ENCODE data around the gene IGIP. TPM values are rescaled to one million over a fixed set of nuclear protein-coding genes. Genes with fewer than 3 reads are reported as not detected.

The IGIP gene
- total RNA-seq, 1 donor from 2014 or later = 16.7 TPM

GRCh38 chr5:140166911-140167310 is 41.2 kb downstream of the IGIP start:
- intact Hi-C loops (cut with DNase I) = no loop called here

GRCh38 chr5:140168371-140168770 is 42.6 kb downstream of the IGIP start:
- no peaks in the 10 kb centered on the region for H3K36me3 ChIP-seq
- no peak overlapping the region for H3K27ac ChIP-seq
- no peaks in the 10 kb centered on the region for H3K4me1 ChIP-seq
- DNase-seq (ENCODE audit: extremely low spot score in 2 of 2) = no peak
- H3K4me3 ChIP-seq = no peak overlapping the region
- H3K9me3 ChIP-seq = no peaks in the 10 kb centered on the region
- no peaks in the 10 kb centered on the region for H3K27me3 ChIP-seq
- TF ChIP-seq POLR2A (IDR thresholded peaks at IDR 0.05) (no peak), POLR2AphosphoS5 (IDR thresholded peaks at IDR 0.05; ENCODE audit: insufficient read depth in 1 of 2, low read depth in 1 of 2) (no peak), CTCF (IDR thresholded peaks at IDR 0.05) (no peak)
- intact Hi-C loops (cut with DNase I) = no loop called here

More at GRCh38 chr5:140166911-140167310, 41.2 kb downstream of the IGIP start:
- H3K9me3 ChIP-seq = no peaks in the 10 kb centered on the region
- no peaks in the 10 kb centered on the region for H3K4me1 ChIP-seq
- no peak for DNase-seq (ENCODE audit: extremely low spot score in 2 of 2)
- H3K27ac ChIP-seq = no peak overlapping the region
- H3K4me3 ChIP-seq = no peak overlapping the region
- no peaks in the 10 kb centered on the region for H3K36me3 ChIP-seq
- no peak for TF ChIP-seq POLR2A (IDR thresholded peaks at IDR 0.05)
- no peak for TF ChIP-seq POLR2AphosphoS5 (IDR thresholded peaks at IDR 0.05; ENCODE audit: insufficient read depth in 1 of 2, low read depth in 1 of 2)
- no peak for TF ChIP-seq CTCF (IDR thresholded peaks at IDR 0.05)
- H3K27me3 ChIP-seq = no peaks in the 10 kb centered on the region

- Histone ChIP-seq H3K9me3 (no peaks in the 10 kb centered on the region), H3K27ac (no peak overlapping the region), H3K4me3 (no peak overlapping the region), H3K4me1 (peaks cover 4% of the 10 kb centered on the region), H3K27me3 (no peaks in the 10 kb centered on the region), H3K36me3 (no peaks in the 10 kb centered on the region)
- no peak for DNase-seq (ENCODE audit: extremely low spot score in 2 of 2)
- no peak for TF ChIP-seq POLR2A (IDR thresholded peaks at IDR 0.05)
- TF ChIP-seq CTCF (IDR thresholded peaks at IDR 0.05) = no peak
- TF ChIP-seq POLR2AphosphoS5 (IDR thresholded peaks at IDR 0.05; ENCODE audit: insufficient read depth in 1 of 2, low read depth in 1 of 2) = no peak
- intact Hi-C loops (cut with DNase I) = no loop called here
Measured at GRCh38 chr5:140169410-140169809, 43.7 kb downstream of the IGIP start.

- no peak for DNase-seq (ENCODE audit: extremely low spot score in 2 of 2)
- Histone ChIP-seq H3K27me3 (no peaks in the 10 kb centered on the region), H3K4me1 (peaks cover 26% of the 10 kb centered on the region), H3K27ac (no peak overlapping the region), H3K9me3 (no peaks in the 10 kb centered on the region), H3K4me3 (no peak overlapping the region), H3K36me3 (no peaks in the 10 kb centered on the region)
- intact Hi-C loops (cut with DNase I) = no loop called here
- no peak for TF ChIP-seq CTCF (IDR thresholded peaks at IDR 0.05)
- no peak for TF ChIP-seq POLR2AphosphoS5 (IDR thresholded peaks at IDR 0.05; ENCODE audit: insufficient read depth in 1 of 2, low read depth in 1 of 2)
- TF ChIP-seq POLR2A (IDR thresholded peaks at IDR 0.05) = no peak
Measured at GRCh38 chr5:140172483-140172882, 46.7 kb downstream of the IGIP start.

- no peak for DNase-seq (ENCODE audit: extremely low spot score in 2 of 2)
- no peaks in the 10 kb centered on the region for H3K9me3 ChIP-seq
- H3K27me3 ChIP-seq = no peaks in the 10 kb centered on the region
- intact Hi-C loops (cut with DNase I) = no loop called here
- H3K4me3 ChIP-seq = no peak overlapping the region
- no peaks in the 10 kb centered on the region for H3K36me3 ChIP-seq
- H3K4me1 ChIP-seq = peaks cover 29% of the 10 kb centered on the region
- H3K27ac ChIP-seq = peak overlapping the region; percentile 98
- no peak for TF ChIP-seq POLR2A (IDR thresholded peaks at IDR 0.05)
- TF ChIP-seq POLR2AphosphoS5 (IDR thresholded peaks at IDR 0.05; ENCODE audit: insufficient read depth in 1 of 2, low read depth in 1 of 2) = no peak
- no peak for TF ChIP-seq CTCF (IDR thresholded peaks at IDR 0.05)
Measured at GRCh38 chr5:140174014-140174413, 48.3 kb downstream of the IGIP start.
